Suppressor macrophage treated with lipopolysaccharide for 4 hours (primary cell): ENCODE measurements around the gene KCNC1.
A peak's percentile ranks its signal among the peaks of the same experiment; 100 is the strongest.

Source experiments
- DNase-seq: peaks from one replicate; pipeline ENCODE4 v3.0.0-alpha.2; 2020

KCNC1 gene

DNA sequence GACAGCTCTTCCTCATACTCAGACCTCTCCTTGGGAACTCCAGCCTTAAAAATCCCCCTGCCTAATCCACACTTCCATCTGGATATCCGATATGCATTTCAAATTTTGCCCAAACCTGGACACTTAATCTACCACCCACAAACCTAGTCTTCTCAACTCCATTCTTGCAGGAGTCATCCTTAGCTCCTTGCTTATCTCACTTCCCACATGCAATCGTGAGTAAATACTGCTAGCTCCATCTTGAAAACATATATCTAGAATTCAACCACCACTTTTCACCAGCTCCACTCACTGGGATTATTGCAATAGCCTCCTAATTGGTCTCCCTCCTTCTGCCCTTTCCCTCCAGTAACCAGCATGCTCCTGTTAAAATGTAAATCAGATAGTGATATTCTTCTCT lies 17.8 kb upstream of the KCNC1 start:
- no peak for DNase-seq

DNA sequence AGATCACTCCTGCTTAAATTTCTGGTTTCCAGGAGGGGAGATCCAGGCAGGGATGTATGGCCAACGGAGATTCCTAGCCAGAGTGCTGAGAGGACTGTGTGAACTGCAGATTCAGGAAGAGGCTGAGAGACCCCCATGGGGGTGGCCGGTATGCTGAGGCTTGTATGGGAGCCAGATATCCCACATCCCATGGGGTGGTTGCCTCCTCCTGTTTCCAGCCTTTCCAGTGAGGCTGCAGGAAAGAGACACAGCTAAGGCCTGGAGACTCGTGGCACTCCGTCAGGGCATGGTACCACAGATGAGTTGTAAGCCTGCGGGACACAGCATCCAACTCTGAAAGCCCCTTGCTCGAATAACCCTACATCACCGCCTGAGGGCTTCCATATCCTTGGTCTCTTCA lies 16.6 kb upstream of the KCNC1 start:
- no peak for DNase-seq

DNA sequence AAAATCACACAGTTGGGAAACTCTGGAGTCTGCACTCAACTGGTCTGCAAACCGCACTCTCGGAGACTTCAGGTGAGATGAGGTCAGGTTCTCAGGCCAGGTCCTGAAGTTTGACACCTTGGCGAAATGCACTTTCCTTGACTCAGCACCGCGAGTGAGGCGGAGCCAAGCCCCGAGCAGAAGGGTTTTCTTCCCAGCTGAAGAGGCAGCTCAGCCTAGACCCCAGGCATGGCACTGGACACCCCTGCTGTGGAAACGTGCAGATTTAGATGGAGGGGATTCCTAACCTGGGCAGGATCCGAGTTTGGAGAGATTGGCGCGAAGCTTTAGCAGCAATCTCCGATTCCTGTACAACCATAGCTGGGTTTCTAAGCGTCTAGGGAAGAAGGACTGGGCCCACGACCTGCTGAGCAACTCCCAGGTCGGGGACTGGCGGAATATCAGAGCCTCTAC lies 16.0 kb upstream of the KCNC1 start:
- no peak for DNase-seq

DNA sequence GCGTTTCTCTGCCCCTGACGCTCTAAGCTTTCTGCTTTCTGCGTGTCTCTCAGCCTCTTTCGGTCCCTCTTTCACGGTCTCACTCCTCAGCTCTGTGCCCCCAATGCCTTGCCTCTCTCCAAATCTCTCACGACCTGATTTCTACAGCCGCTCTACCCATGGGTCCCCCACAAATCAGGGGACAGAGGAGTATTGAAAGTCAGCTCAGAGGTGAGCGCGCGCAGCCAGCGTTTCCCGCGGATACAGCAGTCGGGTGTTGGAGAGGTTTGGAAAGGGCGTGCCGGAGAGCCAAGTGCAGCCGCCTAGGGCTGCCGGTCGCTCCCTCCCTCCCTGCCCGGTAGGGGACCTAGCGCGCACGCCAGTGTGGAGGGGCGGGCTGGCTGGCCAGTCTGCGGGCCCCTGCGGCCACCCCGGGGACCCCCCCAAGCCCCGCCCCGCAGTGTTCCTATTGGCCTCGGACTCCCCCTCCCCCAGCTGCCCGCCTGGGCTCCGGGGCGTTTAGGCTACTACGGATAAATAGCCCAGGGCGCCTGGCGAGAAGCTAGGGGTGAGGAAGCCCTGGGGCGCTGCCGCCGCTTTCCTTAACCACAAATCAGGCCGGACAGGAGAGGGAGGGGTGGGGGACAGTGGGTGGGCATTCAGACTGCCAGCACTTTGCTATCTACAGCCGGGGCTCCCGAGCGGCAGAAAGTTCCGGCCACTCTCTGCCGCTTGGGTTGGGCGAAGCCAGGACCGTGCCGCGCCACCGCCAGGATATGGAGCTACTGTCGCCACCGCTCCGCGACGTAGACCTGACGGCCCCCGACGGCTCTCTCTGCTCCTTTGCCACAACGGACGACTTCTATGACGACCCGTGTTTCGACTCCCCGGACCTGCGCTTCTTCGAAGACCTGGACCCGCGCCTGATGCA lies 15.3 kb upstream of the KCNC1 start, which contains the start of gene MYOD1:
MYOD1 (plus strand) TSS at position 544 of the 910 bp plus-strand sequence; CDS start at position 756, 212 bp downstream.
- no peak for DNase-seq

DNA sequence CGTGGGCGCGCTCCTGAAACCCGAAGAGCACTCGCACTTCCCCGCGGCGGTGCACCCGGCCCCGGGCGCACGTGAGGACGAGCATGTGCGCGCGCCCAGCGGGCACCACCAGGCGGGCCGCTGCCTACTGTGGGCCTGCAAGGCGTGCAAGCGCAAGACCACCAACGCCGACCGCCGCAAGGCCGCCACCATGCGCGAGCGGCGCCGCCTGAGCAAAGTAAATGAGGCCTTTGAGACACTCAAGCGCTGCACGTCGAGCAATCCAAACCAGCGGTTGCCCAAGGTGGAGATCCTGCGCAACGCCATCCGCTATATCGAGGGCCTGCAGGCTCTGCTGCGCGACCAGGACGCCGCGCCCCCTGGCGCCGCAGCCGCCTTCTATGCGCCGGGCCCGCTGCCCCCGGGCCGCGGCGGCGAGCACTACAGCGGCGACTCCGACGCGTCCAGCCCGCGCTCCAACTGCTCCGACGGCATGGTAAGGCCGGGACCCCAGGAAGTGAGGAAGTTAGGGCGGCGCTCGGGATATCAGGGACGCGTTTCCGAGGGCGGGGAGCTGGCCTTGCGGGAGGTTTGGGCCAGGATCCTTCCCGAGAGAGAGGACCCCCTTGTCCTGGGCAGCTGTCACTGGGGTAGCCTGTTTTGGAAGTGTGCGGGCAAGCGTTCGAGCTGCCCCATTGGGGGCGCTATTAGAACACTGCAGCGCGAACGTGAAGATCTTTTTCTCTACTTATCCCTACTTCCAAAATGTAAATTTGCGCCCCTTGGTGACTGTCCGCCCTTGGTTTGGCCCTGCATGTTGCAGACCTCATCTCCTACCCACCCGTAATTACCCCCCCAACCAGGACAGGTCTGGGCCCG lies 14.4 kb upstream of the KCNC1 start:
- DNase-seq, result peak; percentile 9

DNA sequence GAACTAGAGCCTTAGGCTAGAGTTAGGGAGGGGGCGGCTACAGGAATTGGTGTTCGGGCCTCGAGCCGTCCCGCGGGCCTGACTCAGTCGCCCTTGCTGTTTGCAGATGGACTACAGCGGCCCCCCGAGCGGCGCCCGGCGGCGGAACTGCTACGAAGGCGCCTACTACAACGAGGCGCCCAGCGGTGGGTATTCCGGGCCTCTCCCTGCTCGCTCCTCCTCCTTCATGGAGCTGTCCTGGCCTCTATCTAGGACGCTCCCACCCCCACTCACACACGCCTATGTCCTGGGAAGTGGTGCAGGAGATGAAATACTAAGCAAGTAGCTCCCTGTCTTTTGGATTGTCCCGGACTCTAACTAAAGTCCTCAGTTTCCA lies 13.8 kb upstream of the KCNC1 start:
- no peak for DNase-seq

DNA sequence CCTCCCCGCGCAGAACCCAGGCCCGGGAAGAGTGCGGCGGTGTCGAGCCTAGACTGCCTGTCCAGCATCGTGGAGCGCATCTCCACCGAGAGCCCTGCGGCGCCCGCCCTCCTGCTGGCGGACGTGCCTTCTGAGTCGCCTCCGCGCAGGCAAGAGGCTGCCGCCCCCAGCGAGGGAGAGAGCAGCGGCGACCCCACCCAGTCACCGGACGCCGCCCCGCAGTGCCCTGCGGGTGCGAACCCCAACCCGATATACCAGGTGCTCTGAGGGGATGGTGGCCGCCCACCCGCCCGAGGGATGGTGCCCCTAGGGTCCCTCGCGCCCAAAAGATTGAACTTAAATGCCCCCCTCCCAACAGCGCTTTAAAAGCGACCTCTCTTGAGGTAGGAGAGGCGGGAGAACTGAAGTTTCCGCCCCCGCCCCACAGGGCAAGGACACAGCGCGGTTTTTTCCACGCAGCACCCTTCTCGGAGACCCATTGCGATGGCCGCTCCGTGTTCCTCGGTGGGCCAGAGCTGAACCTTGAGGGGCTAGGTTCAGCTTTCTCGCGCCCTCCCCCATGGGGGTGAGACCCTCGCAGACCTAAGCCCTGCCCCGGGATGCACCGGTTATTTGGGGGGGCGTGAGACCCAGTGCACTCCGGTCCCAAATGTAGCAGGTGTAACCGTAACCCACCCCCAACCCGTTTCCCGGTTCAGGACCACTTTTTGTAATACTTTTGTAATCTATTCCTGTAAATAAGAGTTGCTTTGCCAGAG lies 13.2 kb upstream of the KCNC1 start:
- no peak for DNase-seq

DNA sequence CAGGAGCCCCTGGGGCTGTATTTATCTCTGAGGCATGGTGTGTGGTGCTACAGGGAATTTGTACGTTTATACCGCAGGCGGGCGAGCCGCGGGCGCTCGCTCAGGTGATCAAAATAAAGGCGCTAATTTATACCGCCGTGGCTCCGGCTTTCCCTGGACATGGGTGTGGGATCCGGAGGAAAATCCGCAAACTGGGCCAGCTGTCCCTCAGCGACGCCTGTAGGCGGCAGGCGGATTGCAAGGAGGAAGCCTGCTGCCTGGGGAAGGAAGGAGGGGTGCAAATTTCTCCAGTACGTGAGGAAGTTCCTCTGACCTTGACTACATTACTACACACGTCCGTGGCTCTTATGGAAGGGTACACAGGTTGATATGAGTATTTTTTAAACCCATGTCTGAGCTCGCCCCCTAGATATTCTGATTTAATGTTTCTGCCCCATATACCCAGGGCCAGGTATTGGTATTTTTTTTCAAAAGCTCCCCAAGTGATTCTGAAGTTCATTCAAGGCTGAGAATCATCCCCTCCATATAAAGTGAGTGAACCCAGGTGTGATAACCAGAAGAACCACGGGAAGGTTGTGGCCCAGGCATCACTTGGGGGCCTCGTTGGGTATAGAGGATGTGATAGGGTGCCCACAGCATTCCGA lies 12.5 kb upstream of the KCNC1 start:
- DNase-seq, result peak; percentile 19

DNA sequence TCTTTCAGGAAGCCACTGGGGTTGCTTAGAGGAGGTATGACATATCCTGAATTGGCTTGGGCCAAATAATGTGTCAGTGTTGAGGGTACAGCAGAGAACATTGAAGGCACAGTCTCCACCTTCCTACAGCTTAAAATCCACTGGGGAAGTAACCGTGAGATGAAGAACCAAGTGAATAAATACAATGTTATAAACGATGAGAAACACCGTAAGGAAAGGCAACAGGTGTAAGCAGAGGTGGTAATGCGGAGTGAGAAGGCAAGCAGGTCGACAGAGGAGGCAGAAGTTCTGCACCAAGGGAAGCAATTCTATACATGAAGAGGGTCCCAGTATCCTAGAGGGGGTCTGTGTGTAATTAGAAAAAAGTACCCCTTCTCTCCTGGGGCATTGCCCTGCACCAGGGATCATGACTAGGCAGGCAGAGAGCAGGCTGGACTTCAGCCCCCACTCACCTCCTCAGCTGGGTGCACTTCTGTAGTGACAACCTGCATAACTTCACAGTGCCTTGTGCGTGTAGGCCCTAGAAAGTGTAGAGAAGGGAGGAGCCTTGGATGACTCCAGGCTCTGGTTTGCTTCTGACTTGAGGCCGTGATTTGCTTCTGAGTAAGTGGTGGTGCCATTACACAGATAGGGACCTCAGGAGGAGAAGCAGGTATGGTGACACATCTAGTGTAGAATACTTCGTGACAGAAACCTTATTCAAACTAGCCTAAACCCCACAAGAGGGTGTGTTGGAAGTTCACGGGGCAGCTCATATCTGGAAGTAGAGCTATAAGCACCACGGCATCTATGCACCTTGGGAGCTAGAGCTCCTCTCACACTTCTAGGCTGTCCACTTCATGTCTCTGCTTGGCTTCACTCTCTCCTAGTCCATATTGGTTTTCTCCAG lies 10.3 kb upstream of the KCNC1 start:
- no peak for DNase-seq

DNA sequence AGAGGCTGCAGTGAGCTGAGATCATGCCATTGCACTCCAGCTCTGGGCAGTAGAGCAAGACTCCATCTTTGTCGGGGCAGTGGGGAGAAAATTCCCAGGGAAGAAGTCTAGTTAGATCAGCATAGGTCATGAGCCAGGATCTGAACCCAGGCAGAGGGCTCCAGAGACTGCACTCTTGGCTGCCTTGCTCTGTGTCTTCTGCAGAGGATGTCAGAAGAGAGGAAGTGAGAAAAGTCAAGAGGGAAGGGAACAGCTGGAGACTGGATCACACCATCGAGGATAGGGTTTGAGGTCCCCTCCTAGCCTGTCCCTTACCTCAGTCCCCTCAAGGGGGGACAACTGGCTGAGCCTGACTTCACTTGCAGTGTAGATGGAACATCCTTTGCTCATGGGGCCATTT lies 9.4 kb upstream of the KCNC1 start:
- DNase-seq, result no peak

DNA sequence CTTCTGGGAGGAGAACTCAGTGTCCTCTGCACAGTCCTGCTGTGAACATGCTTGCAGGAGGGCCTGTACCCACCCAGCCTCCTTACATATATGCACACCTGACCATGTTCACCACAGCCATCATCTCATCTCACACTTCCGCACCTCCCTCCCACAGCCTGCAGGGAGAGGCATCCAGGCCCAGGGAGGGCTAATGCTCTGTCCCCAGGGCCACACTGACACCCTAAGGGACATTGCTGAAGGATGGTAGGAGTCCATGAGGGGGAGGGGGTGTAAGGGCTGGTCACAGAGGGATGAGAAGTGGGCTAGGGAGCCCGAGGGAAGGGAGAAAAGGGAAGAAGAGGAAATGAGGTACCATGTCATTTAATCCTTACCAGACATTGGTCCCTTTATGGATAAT lies 4.4 kb upstream of the KCNC1 start:
- no peak for DNase-seq

DNA sequence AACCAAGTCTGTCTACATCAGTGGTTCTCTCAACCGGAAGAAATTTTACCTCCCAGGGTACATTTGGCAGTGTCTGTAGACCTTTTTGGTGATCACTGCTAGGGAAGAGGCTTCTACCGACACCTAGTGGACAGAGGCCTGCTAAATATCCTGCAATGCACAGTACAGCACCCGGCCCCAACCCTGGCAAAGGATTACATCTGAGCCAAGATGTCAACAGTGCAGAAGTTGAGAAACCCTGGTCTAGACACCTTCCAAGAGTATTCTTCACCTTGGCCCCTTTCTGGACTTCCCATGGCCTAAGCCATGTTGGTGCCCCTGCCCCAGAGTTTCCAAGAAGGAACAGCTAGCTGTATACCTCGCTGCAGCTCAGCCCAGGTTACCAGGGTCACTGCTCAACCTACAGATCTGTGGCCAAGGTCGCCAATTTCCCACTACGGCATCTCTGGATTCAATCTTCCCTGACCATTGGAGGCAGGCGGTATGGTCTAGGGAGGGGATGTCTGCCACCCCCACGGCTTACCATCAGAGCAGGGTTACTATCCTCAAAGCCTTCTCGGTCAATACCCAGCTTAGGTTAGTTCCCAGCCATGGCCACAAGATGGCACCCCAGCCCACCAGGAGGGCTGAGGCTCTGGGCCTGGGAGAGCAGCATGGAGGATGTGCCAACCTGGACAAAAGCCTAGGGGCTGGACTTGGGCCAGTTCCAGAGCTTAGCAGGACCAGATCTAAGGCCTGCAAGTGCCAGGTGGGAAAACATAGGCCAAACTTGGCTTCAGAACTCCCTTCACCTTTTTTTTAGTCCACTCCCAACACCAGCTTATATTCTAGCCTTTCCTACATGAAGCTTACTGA lies 3.7 kb upstream of the KCNC1 start:
- DNase-seq, result peak; percentile 75

DNA sequence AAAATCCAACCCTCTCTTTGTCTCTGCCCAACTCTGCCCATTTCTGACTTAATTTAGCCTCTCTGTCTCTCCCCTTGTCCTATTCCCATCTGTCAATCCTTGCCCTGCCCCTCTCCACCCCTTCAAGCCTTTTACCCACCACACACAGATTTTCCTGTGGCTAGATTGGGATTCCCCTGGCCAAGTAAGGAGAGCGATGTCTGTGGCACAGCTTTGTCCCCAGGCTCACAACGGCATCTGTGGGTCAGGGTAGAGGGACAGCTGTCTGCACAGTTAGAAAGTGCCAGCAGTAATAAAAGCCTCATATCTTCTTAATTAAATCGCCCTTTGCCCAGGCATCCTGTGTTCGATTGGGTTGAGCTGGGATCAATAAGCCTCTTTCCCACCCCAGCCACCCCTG lies 1.3 kb upstream of the KCNC1 start:
- DNase-seq, result no peak

DNA sequence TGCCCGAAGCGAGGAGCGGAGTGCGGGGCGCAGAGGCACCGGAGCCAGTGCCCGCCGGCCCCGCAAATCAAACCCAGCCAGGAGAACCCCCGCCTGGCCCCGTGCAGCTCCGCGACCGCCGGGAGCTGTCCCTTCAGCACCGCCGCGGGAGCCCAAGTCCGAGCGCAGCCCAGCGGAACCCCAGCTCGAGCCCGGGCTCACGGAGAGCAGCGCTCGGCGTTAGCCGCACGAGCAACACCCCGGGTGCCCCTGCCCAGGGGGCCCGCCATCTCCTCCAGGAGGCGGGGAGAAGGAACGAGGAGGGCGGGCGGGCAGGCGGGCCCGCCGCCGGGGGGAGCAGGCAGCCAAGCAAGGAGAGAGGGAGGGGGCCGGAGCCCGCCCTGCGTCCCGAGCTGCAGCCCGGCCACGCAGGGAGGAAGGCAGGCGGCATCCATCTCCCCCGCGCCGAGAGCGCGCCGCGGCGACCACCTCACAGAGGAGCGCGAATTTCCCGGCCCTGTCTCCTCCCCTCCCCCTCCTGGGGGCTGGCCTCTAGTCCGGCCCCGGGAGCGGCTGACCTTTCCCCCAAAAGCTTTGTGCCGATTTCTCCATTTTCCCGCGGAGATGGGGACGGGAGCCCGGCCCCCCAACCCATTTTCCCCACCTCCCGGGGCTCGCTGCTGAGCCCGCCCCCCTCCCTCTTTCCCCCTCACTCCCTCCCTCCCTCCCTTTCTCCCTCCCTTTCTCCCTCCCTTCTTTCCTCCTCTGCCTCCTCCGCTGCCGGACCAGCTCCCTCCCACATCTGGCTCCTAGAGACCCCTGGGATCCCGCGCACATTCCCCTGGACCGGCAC lies 621 bp downstream of the KCNC1 start:
- DNase-seq, result peak; percentile 50

DNA sequence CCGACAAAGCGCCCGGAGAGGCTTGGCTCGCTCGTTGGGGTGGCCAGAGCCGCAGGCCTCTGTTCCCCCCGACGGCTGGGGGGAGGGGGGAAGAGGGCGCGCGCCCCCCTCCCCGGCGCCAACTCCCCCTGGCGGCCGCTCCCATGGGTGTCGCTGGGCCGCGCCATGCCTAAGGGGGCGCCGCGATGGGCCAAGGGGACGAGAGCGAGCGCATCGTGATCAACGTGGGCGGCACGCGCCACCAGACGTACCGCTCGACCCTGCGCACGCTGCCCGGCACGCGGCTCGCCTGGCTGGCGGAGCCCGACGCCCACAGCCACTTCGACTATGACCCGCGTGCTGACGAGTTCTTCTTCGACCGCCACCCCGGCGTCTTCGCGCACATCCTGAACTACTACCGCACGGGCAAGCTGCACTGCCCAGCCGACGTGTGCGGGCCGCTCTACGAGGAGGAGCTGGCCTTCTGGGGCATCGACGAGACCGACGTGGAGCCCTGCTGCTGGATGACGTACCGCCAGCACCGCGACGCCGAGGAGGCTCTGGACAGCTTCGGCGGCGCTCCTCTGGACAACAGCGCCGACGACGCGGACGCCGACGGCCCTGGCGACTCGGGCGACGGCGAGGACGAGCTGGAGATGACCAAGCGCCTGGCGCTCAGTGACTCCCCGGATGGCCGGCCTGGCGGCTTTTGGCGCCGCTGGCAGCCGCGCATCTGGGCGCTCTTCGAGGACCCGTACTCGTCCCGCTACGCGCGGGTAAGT lies 1.4 kb downstream of the KCNC1 start:
- DNase-seq, result no peak

DNA sequence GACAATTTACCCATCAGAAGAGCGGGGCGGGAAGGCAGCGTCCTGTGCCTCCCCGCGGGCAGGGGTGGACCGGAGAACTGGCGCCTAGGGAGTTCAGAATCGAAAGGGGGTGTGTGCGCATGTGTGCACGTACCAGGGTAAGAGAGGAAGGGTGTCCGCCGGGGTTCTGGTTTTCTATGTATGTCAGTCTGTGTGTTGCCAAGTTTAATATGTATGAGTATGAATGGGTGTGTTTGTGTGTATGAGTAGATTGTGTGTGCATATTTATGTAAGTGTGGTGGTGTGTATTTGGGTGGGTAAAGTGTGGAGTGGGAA lies 2.0 kb downstream of the KCNC1 start:
- DNase-seq, result no peak

DNA sequence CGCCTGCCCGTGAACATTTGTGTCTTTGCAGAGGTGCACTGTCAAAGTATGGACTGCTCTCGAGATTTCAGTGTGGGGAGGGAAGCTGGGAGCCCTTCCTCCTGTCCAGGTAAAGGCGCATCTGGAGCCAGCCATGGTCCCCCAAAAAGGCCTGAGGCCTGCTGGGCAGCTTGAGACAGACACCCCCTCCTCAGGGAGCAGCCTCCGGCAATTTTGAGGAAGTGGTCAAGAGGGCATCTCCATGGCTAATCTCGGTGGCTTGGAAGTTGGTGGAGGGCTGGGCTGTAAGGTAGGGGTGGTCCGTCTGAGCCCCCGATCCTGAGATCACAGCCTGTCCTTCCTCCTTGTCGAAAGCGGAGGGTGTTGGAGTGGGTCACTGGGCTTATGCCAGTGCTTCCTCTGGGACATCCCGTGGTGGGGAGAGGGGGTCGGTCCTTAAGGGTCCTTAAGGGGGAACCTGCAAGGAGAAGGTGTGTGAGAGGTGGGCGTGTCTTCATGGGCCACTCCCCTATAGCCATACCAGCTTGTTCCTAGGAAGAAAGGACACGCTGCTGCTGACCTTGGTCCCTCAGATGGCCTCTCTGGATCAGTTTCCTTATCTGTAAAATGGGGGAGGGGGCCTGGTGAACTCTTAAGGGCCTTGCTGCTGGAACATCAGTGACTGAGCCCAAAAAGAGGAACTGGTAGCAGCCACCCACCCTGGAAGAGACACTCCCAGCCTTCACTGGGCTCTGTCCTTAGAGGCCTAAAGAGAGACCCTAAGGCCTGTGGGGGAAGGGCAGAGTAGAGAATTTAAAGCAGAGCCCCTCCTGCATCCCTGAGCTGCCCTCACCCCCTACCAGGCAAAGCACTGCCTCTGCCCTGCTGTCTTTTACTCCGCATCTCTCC lies 2.6 kb downstream of the KCNC1 start:
- DNase-seq, result no peak
